ENCODE results near the gene SYT7. TPM values are rescaled to one million over a fixed set of nuclear protein-coding genes. Genes with fewer than 3 reads are reported as not detected.

SYT7 gene
- total RNA-seq, 1 donor from 2014 or later = under 0.01 TPM

- no peak for DNase-seq (ENCODE audit: low read depth, low spot score)
Observed at GRCh38 chr11:61516675-61517572, 64.0 kb downstream of the SYT7 start.

- no peak for DNase-seq (ENCODE audit: low read depth, low spot score)
Observed at GRCh38 chr11:61516191-61516590, 64.7 kb downstream of the SYT7 start.

GRCh38 chr11:61515686-61516085 lies 65.2 kb downstream of the SYT7 start:
- DNase-seq (ENCODE audit: low read depth, low spot score) = no peak

- no peak for DNase-seq (ENCODE audit: low read depth, low spot score)
Observed at GRCh38 chr11:61514050-61514917, 66.6 kb downstream of the SYT7 start.

GRCh38 chr11:61513143-61513765 lies 67.6 kb downstream of the SYT7 start:
- no peak for DNase-seq (ENCODE audit: low read depth, low spot score)

- DNase-seq (ENCODE audit: low read depth, low spot score) = no peak
Observed at GRCh38 chr11:61512435-61512834, 68.4 kb downstream of the SYT7 start.

GRCh38 chr11:61511383-61511782 lies 69.5 kb downstream of the SYT7 start:
- no peak for DNase-seq (ENCODE audit: low read depth, low spot score)

- DNase-seq (ENCODE audit: low read depth, low spot score) = no peak
Observed at GRCh38 chr11:61510974-61511373, 69.9 kb downstream of the SYT7 start.

- DNase-seq (ENCODE audit: low read depth, low spot score) = no peak
Observed at GRCh38 chr11:61510166-61510919, 70.5 kb downstream of the SYT7 start.

GRCh38 chr11:61509043-61510029 lies 71.5 kb downstream of the SYT7 start:
- DNase-seq (ENCODE audit: low read depth, low spot score) = peak; percentile 15

- no peak for DNase-seq (ENCODE audit: low read depth, low spot score)
Observed at GRCh38 chr11:61507962-61508861, 72.7 kb downstream of the SYT7 start, which contains the start of gene LRRC10B. TSS of gene LRRC10B (plus strand) at chr11:61508749. CDS start at chr11:61508999, 250 bp downstream.

GRCh38 chr11:61507012-61507768 lies 73.7 kb downstream of the SYT7 start:
- no peak for DNase-seq (ENCODE audit: low read depth, low spot score)

GRCh38 chr11:61505640-61506155 lies 75.2 kb downstream of the SYT7 start:
- no peak for DNase-seq (ENCODE audit: low read depth, low spot score)

- no peak for DNase-seq (ENCODE audit: low read depth, low spot score)
Observed at GRCh38 chr11:61505106-61505505, 75.8 kb downstream of the SYT7 start.

- DNase-seq (ENCODE audit: low read depth, low spot score) = no peak
Observed at GRCh38 chr11:61503135-61503770, 77.6 kb downstream of the SYT7 start.

- no peak for DNase-seq (ENCODE audit: low read depth, low spot score)
Observed at GRCh38 chr11:61502522-61502921, 78.4 kb downstream of the SYT7 start.

GRCh38 chr11:61499816-61500491 lies 80.9 kb downstream of the SYT7 start:
- DNase-seq (ENCODE audit: low read depth, low spot score) = no peak
